ENCODE measurements around the gene PI3.

PI3 gene

GRCh38 chr20:45212836-45213235, 38.1 kb downstream of the PI3 start:
- TF ChIP-seq ZFP3 (CRISPR knock-in tag; IDR thresholded peaks at IDR 0.05) = no peak
- no peak for TF ChIP-seq ZNF8 (CRISPR knock-in tag; IDR thresholded peaks at IDR 0.05)
- TF ChIP-seq TCF4 (CRISPR knock-in tag; IDR thresholded peaks at IDR 0.05; ENCODE audit: borderline replicate concordance) = no peak
- TF ChIP-seq, protein P1, sequence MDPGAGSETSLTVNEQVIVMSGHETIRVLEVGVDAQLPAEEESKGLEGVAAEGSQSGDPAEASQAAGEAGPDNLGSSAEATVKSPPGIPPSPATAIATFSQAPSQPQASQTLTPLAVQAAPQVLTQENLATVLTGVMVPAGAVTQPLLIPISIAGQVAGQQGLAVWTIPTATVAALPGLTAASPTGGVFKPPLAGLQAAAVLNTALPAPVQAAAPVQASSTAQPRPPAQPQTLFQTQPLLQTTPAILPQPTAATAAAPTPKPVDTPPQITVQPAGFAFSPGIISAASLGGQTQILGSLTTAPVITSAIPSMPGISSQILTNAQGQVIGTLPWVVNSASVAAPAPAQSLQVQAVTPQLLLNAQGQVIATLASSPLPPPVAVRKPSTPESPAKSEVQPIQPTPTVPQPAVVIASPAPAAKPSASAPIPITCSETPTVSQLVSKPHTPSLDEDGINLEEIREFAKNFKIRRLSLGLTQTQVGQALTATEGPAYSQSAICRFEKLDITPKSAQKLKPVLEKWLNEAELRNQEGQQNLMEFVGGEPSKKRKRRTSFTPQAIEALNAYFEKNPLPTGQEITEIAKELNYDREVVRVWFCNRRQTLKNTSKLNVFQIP (CRISPR knock-in tag; IDR thresholded peaks at IDR 0.05; ENCODE audit: borderline replicate concordance, low read depth) = no peak
- TF ChIP-seq ARNTL (CRISPR knock-in tag; IDR thresholded peaks at IDR 0.05; ENCODE audit: borderline replicate concordance, low read depth) = no peak
- no peak for TF ChIP-seq OSR1 (CRISPR knock-in tag; IDR thresholded peaks at IDR 0.05)
- no peak for TF ChIP-seq BACH2 (CRISPR knock-in tag; IDR thresholded peaks at IDR 0.05; ENCODE audit: borderline replicate concordance)
- no peak for ATAC-seq

DNA sequence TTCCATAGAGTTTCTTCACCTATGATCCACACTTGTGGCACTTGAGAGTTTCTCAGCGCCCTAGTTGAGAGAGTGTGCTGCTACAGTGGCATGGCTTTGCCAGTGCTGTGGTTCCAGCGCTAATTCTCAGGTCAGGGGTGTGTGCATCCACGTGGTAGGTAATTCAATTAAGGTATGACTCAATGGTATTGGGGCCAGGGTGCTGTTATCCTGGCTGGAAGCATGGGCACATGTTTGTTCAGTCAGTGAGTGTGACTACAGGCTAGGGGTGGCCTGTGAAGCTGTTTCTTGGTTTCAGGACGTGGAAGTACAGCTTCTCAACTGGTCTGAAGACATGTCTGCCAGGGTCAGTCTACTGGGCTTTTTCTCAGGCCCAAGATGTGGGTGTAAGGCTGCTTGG, 43.4 kb downstream of the PI3 start:
- ATAC-seq = no peak
- TF ChIP-seq ESRRG (CRISPR knock-in tag; IDR thresholded peaks at IDR 0.05) (no peak), TSHZ2 (CRISPR knock-in tag; IDR thresholded peaks at IDR 0.05) (no peak), RARB (CRISPR knock-in tag; IDR thresholded peaks at IDR 0.05) (no peak), ISL1 (CRISPR knock-in tag; IDR thresholded peaks at IDR 0.05) (no peak), ZC3H10 (CRISPR knock-in tag; IDR thresholded peaks at IDR 0.05) (no peak), ZFP3 (CRISPR knock-in tag; IDR thresholded peaks at IDR 0.05) (no peak), CSDC2 (CRISPR knock-in tag; IDR thresholded peaks at IDR 0.05) (no peak), SNAI2 (CRISPR knock-in tag; IDR thresholded peaks at IDR 0.05) (no peak), GLIS3 (CRISPR knock-in tag; IDR thresholded peaks at IDR 0.05) (no peak), CREB5 (CRISPR knock-in tag; IDR thresholded peaks at IDR 0.05; ENCODE audit: low read depth) (no peak), PPARA (CRISPR knock-in tag; IDR thresholded peaks at IDR 0.05; ENCODE audit: borderline replicate concordance) (no peak), ZNF8 (CRISPR knock-in tag; IDR thresholded peaks at IDR 0.05) (no peak), ARNTL (CRISPR knock-in tag; IDR thresholded peaks at IDR 0.05; ENCODE audit: borderline replicate concordance, low read depth) (no peak), ZNF565 (CRISPR knock-in tag; conservative IDR thresholded peaks at IDR 0.05; ENCODE audit: low read depth) (no peak), CSRNP3 (CRISPR knock-in tag; IDR thresholded peaks at IDR 0.05) (no peak), TCF4 (CRISPR knock-in tag; IDR thresholded peaks at IDR 0.05; ENCODE audit: borderline replicate concordance) (no peak)

DNA sequence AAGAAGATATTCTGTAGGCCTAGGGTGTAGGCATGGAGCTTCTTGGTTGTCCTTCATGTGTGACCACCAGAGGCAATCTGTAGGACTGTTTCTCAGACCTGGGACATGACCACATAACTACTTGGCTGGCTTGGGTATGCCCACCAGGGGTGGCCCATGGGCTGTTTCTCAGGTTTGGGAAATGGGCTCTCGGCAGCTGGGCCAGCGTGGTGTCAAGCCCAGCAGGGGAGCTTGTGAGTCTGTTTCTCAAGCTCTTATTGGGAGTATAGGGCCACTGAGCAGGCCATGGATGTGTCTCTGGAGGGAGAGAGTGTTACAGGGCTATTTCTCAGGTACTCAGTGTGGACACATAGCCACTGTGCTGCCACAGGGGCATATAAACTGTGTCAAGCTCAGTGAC, 43.9 kb downstream of the PI3 start:
- no peak for ATAC-seq
- no peak for TF ChIP-seq PPARA (CRISPR knock-in tag; IDR thresholded peaks at IDR 0.05; ENCODE audit: borderline replicate concordance)
- TF ChIP-seq ZFP3 (CRISPR knock-in tag; IDR thresholded peaks at IDR 0.05) = no peak
- TF ChIP-seq CSDC2 (CRISPR knock-in tag; IDR thresholded peaks at IDR 0.05) = no peak
- no peak for TF ChIP-seq GLIS3 (CRISPR knock-in tag; IDR thresholded peaks at IDR 0.05)
- TF ChIP-seq OSR1 (CRISPR knock-in tag; IDR thresholded peaks at IDR 0.05) = no peak
- TF ChIP-seq SNAI2 (CRISPR knock-in tag; IDR thresholded peaks at IDR 0.05) = no peak
- TF ChIP-seq ZNF70 (CRISPR knock-in tag; IDR thresholded peaks at IDR 0.05) = no peak
- TF ChIP-seq, protein P1 (CRISPR knock-in tag; IDR thresholded peaks at IDR 0.05; ENCODE audit: borderline replicate concordance, low read depth) = no peak
- no peak for TF ChIP-seq ZNF8 (CRISPR knock-in tag; IDR thresholded peaks at IDR 0.05)
- no peak for TF ChIP-seq CREB5 (CRISPR knock-in tag; IDR thresholded peaks at IDR 0.05; ENCODE audit: low read depth)
- TF ChIP-seq RARB (CRISPR knock-in tag; IDR thresholded peaks at IDR 0.05) = no peak
- no peak for TF ChIP-seq BACH2 (CRISPR knock-in tag; IDR thresholded peaks at IDR 0.05; ENCODE audit: borderline replicate concordance)
- no peak for TF ChIP-seq ISL1 (CRISPR knock-in tag; IDR thresholded peaks at IDR 0.05)
- no peak for TF ChIP-seq CSRNP3 (CRISPR knock-in tag; IDR thresholded peaks at IDR 0.05)
- no peak for TF ChIP-seq ZNF565 (CRISPR knock-in tag; conservative IDR thresholded peaks at IDR 0.05; ENCODE audit: low read depth)
- TF ChIP-seq PATZ1 (CRISPR knock-in tag; IDR thresholded peaks at IDR 0.05; ENCODE audit: borderline replicate concordance) = no peak
- no peak for TF ChIP-seq ESRRG (CRISPR knock-in tag; IDR thresholded peaks at IDR 0.05)

Data from SK-N-SH treated with all-trans-retinoic acid at 6 μM for 48 hours (cell line).